SK-N-SH treated with all-trans-retinoic acid at 6 μM for 48 hours (cell line): ENCODE data around the gene DDOST.

ENCODE experiments used
- CSDC2 ChIP-seq: fragments of 250-450 bp; sonication (Bioruptor Pico); IDR thresholded peaks from 2 replicates; pipeline ENCODE4 v1.5.0; 2020; ENCODE audit warnings: mild to moderate bottlenecking, moderate library complexity
- ZFP30 ChIP-seq: fragments of 450-650 bp; formaldehyde crosslinking; IDR thresholded peaks from 2 replicates; pipeline ENCODE4 v1.5.0; 2022; ENCODE audit warnings: mild to moderate bottlenecking, moderate library complexity

GRCh38 chr1:20660847-20661206 is 342 bp downstream of the DDOST start:
- no peak for TF ChIP-seq CSDC2 (CRISPR knock-in tag)
- no peak for TF ChIP-seq ZFP30 (CRISPR knock-in tag)
